ENCODE data around the gene UTP11. TPM values are rescaled to one million over a fixed set of nuclear protein-coding genes. Genes with fewer than 3 reads are reported as not detected.
A peak's percentile ranks its signal among the peaks of the same experiment; 100 is the strongest.

The UTP11 gene
- polyA plus RNA-seq, 12 donors: 80.5 to 128 (median 105) TPM; not detected in 1

DNA sequence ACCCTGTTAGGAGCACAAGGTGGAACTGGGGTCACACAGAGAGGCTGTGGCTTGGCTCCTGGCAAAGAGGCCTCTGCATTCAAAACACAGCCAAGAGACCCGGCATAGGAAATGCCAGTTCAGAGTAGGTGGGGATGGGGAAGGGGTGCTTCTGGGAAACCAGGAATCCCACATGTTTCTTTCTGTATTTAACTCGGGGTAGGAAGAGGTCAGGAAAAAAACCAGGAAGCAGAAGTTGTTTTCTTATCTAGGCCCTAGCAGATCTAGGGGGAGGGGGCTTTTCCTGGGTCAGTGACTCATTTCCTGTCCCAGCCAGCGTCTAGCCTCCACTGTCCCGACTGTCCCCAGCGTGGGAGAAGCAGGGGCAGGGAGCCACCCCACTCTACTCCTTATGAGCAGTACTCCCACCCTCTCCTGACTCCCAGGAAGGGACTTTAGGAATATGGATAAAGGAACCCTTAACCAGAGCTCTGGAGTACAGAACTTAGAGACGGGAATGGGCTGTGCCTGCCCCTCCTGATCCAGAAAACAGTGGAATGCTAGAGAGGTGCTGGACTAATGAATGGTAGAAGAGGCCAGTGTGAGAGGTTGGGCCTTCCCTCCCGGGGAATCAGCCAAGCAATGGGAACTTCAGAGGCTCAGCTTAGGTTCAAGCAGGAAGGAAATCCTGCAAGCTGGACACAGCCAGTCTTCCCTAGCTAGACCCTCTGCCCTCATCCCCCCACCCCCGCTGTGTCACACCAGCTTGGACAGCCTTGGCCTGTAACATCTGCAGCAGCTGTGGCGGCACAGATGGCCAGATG lies 12.9 kb upstream of the UTP11 start:
- DNase-seq: peak; percentile 79

GRCh38 chr1:38000233-38000528 lies 12.4 kb upstream of the UTP11 start:
- DNase-seq: no peak

GRCh38 chr1:38000529-38001455 lies 11.7 kb upstream of the UTP11 start:
- DNase-seq: peak; percentile 84

- no peak for DNase-seq
Measured at GRCh38 chr1:38003261-38004250, 9.0 kb upstream of the UTP11 start.

DNA sequence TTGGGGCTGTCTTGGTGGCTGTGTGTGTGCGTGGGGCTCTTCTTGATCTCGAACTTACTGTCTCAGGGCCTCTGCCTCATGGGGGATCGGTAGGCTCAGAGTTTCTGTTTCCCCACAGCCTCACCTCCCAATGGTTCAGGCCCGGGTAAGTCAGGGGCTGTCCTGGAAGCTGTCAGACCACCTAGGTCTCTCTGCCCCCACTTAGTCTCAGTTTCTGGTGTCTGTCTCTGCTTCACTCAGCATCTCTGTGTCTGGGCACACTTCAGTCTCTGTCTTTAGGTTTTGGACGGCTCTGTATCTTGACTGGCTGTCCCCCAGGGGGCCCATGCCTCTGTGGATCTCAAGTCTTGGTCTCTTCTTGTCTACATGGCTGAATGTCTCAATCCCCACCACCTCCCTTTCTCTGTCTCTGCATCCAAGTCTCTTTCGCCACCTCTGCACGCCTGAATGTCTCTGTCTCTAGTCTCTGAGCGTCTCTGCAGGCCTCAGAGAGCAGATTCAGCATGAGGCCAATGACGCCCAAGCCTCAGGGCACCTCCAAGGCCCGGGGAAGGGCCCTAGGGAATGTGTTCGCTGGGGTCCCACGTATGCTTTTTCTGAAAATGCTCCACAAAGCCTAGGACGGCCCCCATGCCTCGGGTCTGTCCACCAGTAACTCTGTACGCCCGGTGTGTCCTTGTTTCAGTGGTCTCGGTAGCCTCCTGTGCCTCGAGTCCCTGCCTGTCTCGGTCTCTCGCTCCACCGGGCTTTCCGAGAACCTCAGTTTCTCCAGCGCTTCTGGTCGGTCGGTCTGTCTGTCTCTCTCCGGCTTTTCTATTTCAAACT lies 8.0 kb upstream of the UTP11 start:
- DNase-seq: no peak

GRCh38 chr1:38005195-38006007 lies 7.1 kb upstream of the UTP11 start, which contains the start of gene FHL3:
Gene FHL3, minus strand, starts transcription at chr1:38005514. Its CDS starts 6,102 bp downstream, at chr1:37999412.
- no peak for DNase-seq

GRCh38 chr1:38006008-38006828 lies 6.3 kb upstream of the UTP11 start:
- no peak for DNase-seq

DNA sequence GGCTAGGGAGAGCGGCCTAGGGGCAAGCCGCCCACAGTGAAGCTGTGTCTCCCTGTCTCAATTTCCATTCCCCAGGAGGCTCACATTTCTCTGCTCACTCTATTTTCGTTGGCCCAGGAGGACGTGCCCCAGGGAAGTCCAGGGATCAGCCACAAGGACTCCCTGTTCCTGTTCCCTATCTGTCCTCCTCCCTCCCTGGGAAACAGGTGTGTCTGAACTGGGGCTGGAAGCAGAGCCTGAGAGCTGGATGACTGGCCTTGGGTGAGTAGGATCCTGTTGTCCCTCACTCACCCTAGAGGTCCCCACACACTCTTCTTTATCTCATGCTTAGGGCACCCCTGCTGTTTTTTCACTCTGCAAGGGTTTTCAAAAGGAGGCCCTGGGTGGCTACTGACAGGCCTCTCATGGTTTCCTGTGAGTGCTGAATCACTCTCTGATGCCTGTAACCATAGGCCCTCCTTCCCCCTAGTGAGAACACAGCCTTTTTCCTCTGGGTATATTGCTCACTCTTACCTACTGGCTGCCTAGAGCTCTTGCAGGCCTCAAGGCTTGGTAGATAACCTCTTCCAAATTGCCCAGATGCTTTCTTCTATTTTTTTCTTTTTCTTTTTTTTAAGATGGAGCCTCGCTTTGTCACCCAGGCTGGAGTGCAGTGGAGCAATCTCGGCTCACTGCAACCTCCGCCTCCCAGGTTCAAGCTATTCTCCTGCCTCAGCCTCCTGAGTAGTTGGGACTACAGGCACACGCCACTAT lies 3.3 kb upstream of the UTP11 start:
- DNase-seq: no peak

DNA sequence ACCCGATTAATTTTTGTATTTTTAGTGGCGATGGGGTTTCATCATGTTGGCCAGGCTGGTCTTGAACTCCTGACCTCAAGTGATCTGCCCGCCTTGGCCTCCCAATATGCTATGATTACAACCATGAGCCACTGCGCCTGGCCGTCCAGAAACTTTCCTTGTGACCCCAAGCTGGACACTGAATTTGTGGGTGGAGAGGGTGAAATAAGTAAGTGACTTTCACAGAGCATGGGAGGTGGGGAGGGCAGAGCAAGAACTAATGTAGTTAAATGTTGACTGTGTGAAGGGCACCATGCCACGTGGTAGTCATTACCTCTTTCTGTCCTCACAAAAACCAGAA lies 2.7 kb upstream of the UTP11 start:
- DNase-seq: no peak

- DNase-seq: no peak
Measured at GRCh38 chr1:38013227-38013622, 691 bp downstream of the UTP11 start.

DNA sequence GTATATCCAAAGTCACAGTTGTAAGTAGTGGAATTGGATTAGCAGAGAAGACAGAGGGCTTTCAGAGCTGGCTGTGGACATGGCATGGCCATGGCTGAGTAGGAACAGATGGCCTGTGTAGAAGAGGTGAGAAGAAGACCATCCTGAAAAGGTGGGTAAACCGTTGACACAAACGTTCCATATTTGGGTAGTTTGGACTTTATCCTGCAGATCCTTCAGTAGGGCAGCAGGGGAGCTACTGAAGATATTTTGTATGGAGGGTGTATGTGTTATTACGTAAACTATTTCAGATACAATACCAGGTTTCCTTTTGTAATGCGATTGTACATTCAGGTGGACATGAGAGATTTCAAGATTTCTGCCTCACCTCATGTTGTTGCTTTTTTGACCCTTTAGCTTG lies 1.6 kb downstream of the UTP11 start:
- no peak for DNase-seq

GRCh38 chr1:38014724-38015424 lies 2.3 kb downstream of the UTP11 start:
- no peak for DNase-seq

DNA sequence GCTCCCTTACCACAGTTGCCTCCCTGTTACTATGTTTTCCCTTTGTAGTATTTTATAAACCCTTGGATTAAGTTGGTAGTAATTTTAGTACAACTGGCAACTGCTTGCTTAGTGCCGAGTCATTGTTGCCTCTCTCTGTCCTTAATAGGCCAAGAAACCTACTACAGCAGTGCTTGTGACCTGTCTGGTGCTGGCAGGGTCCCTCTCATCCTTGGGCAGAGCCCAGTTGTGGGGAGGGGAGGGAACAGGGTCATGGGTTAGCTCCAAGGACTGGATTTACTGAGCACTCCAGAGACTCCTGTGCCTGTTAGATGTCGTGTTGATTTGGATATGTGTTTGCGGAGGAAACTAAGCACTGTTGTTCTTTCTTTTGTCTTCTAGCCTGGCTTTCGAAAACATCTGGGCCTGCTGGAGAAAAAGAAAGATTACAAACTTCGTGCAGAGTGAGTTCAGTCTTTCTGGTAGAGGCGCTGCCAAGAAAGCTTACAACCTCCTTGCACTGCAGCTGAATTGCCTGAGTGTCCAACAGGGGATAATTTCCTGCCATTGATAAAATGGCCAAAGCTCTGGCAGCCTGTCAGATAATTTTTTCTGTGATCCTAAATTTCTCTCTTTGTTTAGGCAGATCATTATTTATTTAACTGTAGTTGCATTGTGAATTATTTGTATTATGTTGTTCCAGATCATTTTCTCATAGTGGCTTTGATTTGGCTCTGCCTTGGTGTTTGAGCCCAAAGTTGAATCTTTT lies 3.6 kb downstream of the UTP11 start:
- DNase-seq: no peak

DNA sequence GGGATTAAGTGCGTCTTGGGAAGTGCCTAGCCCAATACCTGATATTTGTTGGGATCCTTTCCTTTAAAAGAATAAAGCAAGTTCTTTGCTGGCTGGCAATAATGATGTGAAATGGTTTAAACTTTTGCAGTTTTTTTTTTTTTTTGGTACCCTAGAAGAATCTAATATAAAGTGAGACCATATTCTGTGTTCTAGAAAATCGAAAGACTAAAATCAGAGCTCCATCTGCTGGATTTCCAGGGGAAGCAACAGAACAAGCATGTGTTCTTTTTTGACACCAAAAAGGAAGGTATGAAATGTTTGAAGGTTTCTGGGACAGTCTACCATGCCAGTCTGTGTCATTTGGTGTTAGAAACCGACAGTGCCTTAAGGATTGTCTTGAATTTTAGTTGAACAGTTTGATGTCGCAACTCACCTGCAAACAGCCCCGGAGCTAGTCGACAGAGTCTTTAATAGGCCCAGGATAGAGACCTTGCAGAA lies 6.4 kb downstream of the UTP11 start:
- no peak for DNase-seq

GRCh38 chr1:38020396-38020795 lies 7.9 kb downstream of the UTP11 start:
- DNase-seq: no peak

- no peak for DNase-seq
Measured at GRCh38 chr1:38021969-38022368, 9.4 kb downstream of the UTP11 start.

DNA sequence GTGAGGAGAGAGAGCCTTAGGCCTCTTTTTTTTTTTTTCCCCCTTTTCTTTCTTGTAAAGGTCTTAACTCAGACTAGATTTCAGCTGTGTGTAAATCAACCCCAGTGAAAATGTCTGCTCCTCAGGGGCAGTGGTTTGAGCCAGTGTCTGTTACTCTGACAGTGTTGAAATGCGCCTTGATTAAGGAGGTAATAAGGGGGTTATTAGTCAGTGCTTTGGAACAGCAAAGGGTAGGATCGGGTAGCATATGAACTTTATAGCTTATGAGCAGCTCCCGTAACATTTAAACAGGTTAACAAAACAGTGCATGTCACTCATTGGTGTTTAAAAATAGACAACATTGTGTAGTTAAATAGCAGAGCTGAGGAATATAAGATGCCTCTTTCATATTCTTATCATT lies 10.3 kb downstream of the UTP11 start:
- DNase-seq: no peak

Measured in muscle of arm (tissue), 12 donors.